GM19397 (cell line): Measurements from ENCODE around the gene RAB3C.

Source experiments
- ATAC-seq: cut with Tn5 transposase; IDR thresholded peaks from one replicate; pipeline ENCODE4 v1.9.1; 2021; ENCODE audit warnings: mild to moderate bottlenecking, moderate library complexity; ENCODE audit not compliant: unreplicated experiment

RAB3C gene

GRCh38 chr5:58765058-58765457, 182.2 kb downstream of the RAB3C start:
- ATAC-seq = no peak

GRCh38 chr5:58767104-58767503, 184.2 kb downstream of the RAB3C start:
- ATAC-seq = no peak

- ATAC-seq = no peak
These were observed 187.3 kb downstream of the RAB3C start for GRCh38 chr5:58770136-58770535.

GRCh38 chr5:58771796-58772195, 188.9 kb downstream of the RAB3C start:
- no peak for ATAC-seq

- no peak for ATAC-seq
These were observed 191.0 kb downstream of the RAB3C start for GRCh38 chr5:58773744-58774441.

GRCh38 chr5:58774937-58775336, 192.1 kb downstream of the RAB3C start:
- ATAC-seq = no peak

GRCh38 chr5:58775701-58776262, 192.9 kb downstream of the RAB3C start:
- peak; percentile 65 for ATAC-seq

GRCh38 chr5:58776559-58776958, 193.7 kb downstream of the RAB3C start:
- ATAC-seq = no peak

GRCh38 chr5:58778888-58779287, 196.0 kb downstream of the RAB3C start:
- ATAC-seq = no peak

- ATAC-seq = peak; percentile 62
These were observed 203.2 kb downstream of the RAB3C start for GRCh38 chr5:58786035-58786434.

- ATAC-seq = no peak
These were observed 203.9 kb downstream of the RAB3C start for GRCh38 chr5:58786711-58787303.

GRCh38 chr5:58787987-58788386, 205.1 kb downstream of the RAB3C start:
- ATAC-seq = no peak

- ATAC-seq = no peak
These were observed 211.2 kb downstream of the RAB3C start for GRCh38 chr5:58793888-58794657.

GRCh38 chr5:58794875-58795274, 212.0 kb downstream of the RAB3C start:
- no peak for ATAC-seq

GRCh38 chr5:58795327-58795726, 212.5 kb downstream of the RAB3C start:
- ATAC-seq = no peak

- ATAC-seq = no peak
These were observed 214.1 kb downstream of the RAB3C start for GRCh38 chr5:58797021-58797420.

GRCh38 chr5:58800356-58800755, 217.5 kb downstream of the RAB3C start:
- no peak for ATAC-seq

GRCh38 chr5:58800861-58801540, 218.1 kb downstream of the RAB3C start:
- no peak for ATAC-seq

- ATAC-seq = no peak
These were observed 220.2 kb downstream of the RAB3C start for GRCh38 chr5:58803056-58803455.

GRCh38 chr5:58804291-58804690, 221.4 kb downstream of the RAB3C start:
- no peak for ATAC-seq

GRCh38 chr5:58810086-58810485, 227.2 kb downstream of the RAB3C start:
- ATAC-seq = no peak
